ENCODE results near the gene CCNC. TPM values are rescaled to one million over a fixed set of nuclear protein-coding genes. Genes with fewer than 3 reads are reported as not detected.

Gene CCNC
- total RNA-seq, 1 donor from 2014 or later = 51.8 TPM

DNA sequence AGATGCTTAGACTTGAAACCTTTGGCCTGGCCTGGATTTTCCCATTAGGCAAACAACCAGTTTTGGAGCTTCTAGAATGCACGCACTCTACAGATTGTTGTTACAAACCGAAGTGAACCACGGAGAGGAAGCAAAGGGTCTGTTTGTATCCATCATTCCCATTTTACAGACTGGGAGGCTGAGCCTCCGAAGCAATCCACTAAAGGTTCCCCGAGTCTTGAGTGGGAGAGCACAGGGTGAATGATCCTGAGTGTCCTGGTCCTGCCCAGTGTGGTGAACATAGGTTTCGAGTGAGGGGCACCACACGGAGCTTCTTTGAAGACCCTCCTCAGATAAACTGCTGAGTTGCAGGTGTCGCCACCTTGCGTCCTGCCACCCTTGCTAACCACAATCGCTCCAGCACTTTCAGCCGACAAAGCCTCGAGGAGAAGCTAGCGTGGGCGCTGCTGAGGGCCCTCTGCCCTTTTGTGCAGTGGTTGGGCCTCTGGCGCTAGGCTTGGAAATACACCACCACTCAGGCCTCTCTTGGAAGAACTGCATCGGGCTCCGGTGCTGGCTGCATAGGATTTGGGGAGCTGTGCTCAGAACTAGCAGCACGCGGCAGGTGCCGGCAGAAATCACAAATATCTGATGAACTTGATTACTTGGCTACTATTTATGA lies 36.7 kb upstream of the CCNC start:
- no peak overlapping the region for H2AFZ ChIP-seq (ENCODE audit: low read depth, low read length)
- peaks cover 98% of the 10 kb centered on the region for H3K27me3 ChIP-seq (ENCODE audit: insufficient read depth, low read length)
- DNase-seq (ENCODE audit: low read depth) (no peak), FAIRE-seq (no peak)
- H3K4me1 ChIP-seq (ENCODE audit: insufficient read depth, low read length) = peaks cover 4% of the 10 kb centered on the region
- H4K20me1 ChIP-seq (ENCODE audit: insufficient read depth, low read length) = no peaks in the 10 kb centered on the region
- H3K9ac ChIP-seq (ENCODE audit: low read length) = no peak overlapping the region
- H3K36me3 ChIP-seq (ENCODE audit: insufficient read depth, low read length) = no peaks in the 10 kb centered on the region
- no peak overlapping the region for H3K27ac ChIP-seq (ENCODE audit: low read depth, low read length)
- TF ChIP-seq CTCF (IDR thresholded peaks at IDR 0.05; ENCODE audit: insufficient read depth, low read depth, low read length) = no peak
- TF ChIP-seq EZH2 (IDR thresholded peaks at IDR 0.05; ENCODE audit: insufficient read depth, low read length) = peak; percentile 70
- no peaks in the 10 kb centered on the region for H3K36me3 Mint-ChIP-seq (ENCODE audit: low read depth, unreplicated experiment)
- H3K9me3 ChIP-seq (ENCODE audit: insufficient read depth, low read depth, low read length) = peaks cover 14% of the 10 kb centered on the region
- no peaks in the 10 kb centered on the region for H3K79me2 ChIP-seq (ENCODE audit: insufficient read depth, low read length)
- no peaks in the 10 kb centered on the region for H3K4me1 Mint-ChIP-seq (ENCODE audit: low read depth, unreplicated experiment)
- H3K27me3 Mint-ChIP-seq (ENCODE audit: low read depth, unreplicated experiment) = peaks cover 87% of the 10 kb centered on the region
- no peak overlapping the region for H3K4me3 Mint-ChIP-seq (ENCODE audit: unreplicated experiment)
- H3K9me3 Mint-ChIP-seq (ENCODE audit: unreplicated experiment) = peaks cover 6% of the 10 kb centered on the region
- H3K4me2 ChIP-seq (ENCODE audit: low read length) = no peak overlapping the region
- H3K27ac Mint-ChIP-seq (ENCODE audit: unreplicated experiment) = no peak overlapping the region
- H3K4me3 ChIP-seq (ENCODE audit: insufficient read depth, low read depth, low read length) = no peak overlapping the region

- H3K4me3 Mint-ChIP-seq (ENCODE audit: unreplicated experiment) = peak overlapping the region; percentile 20
- H3K79me2 ChIP-seq (ENCODE audit: insufficient read depth, low read length) = no peaks in the 10 kb centered on the region
These were observed 36.0 kb upstream of the CCNC start for GRCh38 chr6:99604166-99605073.

More at GRCh38 chr6:99604166-99605073, 36.0 kb upstream of the CCNC start:
- H4K20me1 ChIP-seq (ENCODE audit: insufficient read depth, low read length) = no peaks in the 10 kb centered on the region
- no peaks in the 10 kb centered on the region for H3K36me3 ChIP-seq (ENCODE audit: insufficient read depth, low read length)
- peaks cover 8% of the 10 kb centered on the region for H3K9me3 Mint-ChIP-seq (ENCODE audit: unreplicated experiment)
- H3K27me3 ChIP-seq (ENCODE audit: insufficient read depth, low read length) = peaks cover 96% of the 10 kb centered on the region
- peaks cover 14% of the 10 kb centered on the region for H3K9me3 ChIP-seq (ENCODE audit: insufficient read depth, low read depth, low read length)
- H3K9ac ChIP-seq (ENCODE audit: low read length) = no peak overlapping the region
- no peaks in the 10 kb centered on the region for H3K4me1 Mint-ChIP-seq (ENCODE audit: low read depth, unreplicated experiment)
- no peak overlapping the region for H3K27ac ChIP-seq (ENCODE audit: low read depth, low read length)
- FAIRE-seq (no peak), DNase-seq (ENCODE audit: low read depth) (no peak)
- H3K4me1 ChIP-seq (ENCODE audit: insufficient read depth, low read length) = peaks cover 4% of the 10 kb centered on the region
- TF ChIP-seq EZH2 (IDR thresholded peaks at IDR 0.05; ENCODE audit: insufficient read depth, low read length) (no peak), CTCF (IDR thresholded peaks at IDR 0.05; ENCODE audit: insufficient read depth, low read depth, low read length) (no peak)
- H3K4me2 ChIP-seq (ENCODE audit: low read length) = peak overlapping the region; percentile 81
- H3K27ac Mint-ChIP-seq (ENCODE audit: unreplicated experiment) = peak overlapping the region; percentile 69
- H3K27me3 Mint-ChIP-seq (ENCODE audit: low read depth, unreplicated experiment) = peaks cover 86% of the 10 kb centered on the region
- peak overlapping the region; percentile 41 for H3K4me3 ChIP-seq (ENCODE audit: insufficient read depth, low read depth, low read length)
- no peak overlapping the region for H2AFZ ChIP-seq (ENCODE audit: low read depth, low read length)
- no peaks in the 10 kb centered on the region for H3K36me3 Mint-ChIP-seq (ENCODE audit: low read depth, unreplicated experiment)

All from astrocyte (in vitro differentiated cells and primary cell).